HepG2 (cell line): ENCODE measurements around the gene LRIG1. TPM values are rescaled to one million over a fixed set of nuclear protein-coding genes. Genes with fewer than 3 reads are reported as not detected.

ENCODE experiments used
- ATAC-seq: fragments of 200-7000 bp; cut with Tn5 transposase; 3 replicates; pipeline ENCODE4 v1.9.1; 2020; ENCODE audit warnings: mild to moderate bottlenecking, moderate library complexity
- BruUV-seq: library from RNA; stranded (reverse); fragments of 400-500 nt; replicated peaks from 2 replicates; lab custom pipeline; 2021; lab: Mats Ljungman, UMichigan
- CTCF ChIA-PET: fragments of 300-600 bp; formaldehyde crosslinking; extraction: SDS; loops from one replicate; lab custom pipeline; 2021; ENCODE audit warnings: low total read pairs, inconsistent platforms, low intra/inter-chr PET ratio; lab: Yijun Ruan, JAX
- POLR2A ChIA-PET: fragments of 350-600 bp; sonication (Branson Sonifier 250); formaldehyde crosslinking; loops from one replicate; lab custom pipeline; 2020; ENCODE audit warnings: antibody characterized with exemption, inconsistent platforms; lab: Yijun Ruan, JAX
- DNase-seq: peaks from one replicate; pipeline ENCODE4 v3.0.0-alpha.2; 2015; ENCODE audit warnings: low spot score
- FAIRE-seq: peaks from 3 replicates; lab custom pipeline; 2011; peaks lifted over from hg19 to GRCh38; lab: Jason Lieb, UNC
- H2AFZ ChIP-seq: one replicate; pipeline ENCODE4 v1.6.1; 2011; ENCODE audit warnings: low read length, inconsistent platforms
- H3K27ac ChIP-seq: fragments of 300-600 bp; 3 replicates; pipeline ENCODE4 v1.8.0; 2011; ENCODE audit warnings: mixed run types, mild to moderate bottlenecking, mixed read lengths, low read length, inconsistent platforms; ENCODE audit not compliant: insufficient read depth; ENCODE audit errors: extremely low read length
- H3K27me3 ChIP-seq, 2 experiments: fragments of 200-600 bp in 1 of 2; 2 replicates in 1 of 2; 3 replicates in 1 of 2; pipeline versions ENCODE4 v1.6.0 to v1.8.0; 2011; ENCODE audit warnings: low read length in 2 of 2, mild to moderate bottlenecking in 2 of 2, moderate library complexity in 2 of 2, inconsistent platforms in 1 of 2; ENCODE audit not compliant: insufficient read depth in 2 of 2, control insufficient read depth in 1 of 2
- H3K36me3 ChIP-seq, 2 experiments: fragments of 200-600 bp in 1 of 2; replicated peaks in 1 of 2; 2 replicates in 1 of 2; 3 replicates in 1 of 2; pipeline versions ENCODE4 v1.5.1 to v1.8.0; 2011; ENCODE audit warnings: low read length in 2 of 2, inconsistent platforms in 1 of 2; ENCODE audit not compliant: insufficient read depth in 2 of 2, control insufficient read depth in 1 of 2
- H3K4me1 ChIP-seq: 2 replicates; pipeline ENCODE4 v1.5.1; 2012; ENCODE audit warnings: low read length, inconsistent platforms; ENCODE audit not compliant: insufficient read depth
- H3K4me2 ChIP-seq: 2 replicates; pipeline ENCODE4 v1.6.0; 2011; ENCODE audit warnings: low read depth, low read length, inconsistent platforms
- H3K4me3 ChIP-seq, 3 experiments: fragments of 200-600 bp in 1 of 3; sonication (generic), shearing (Covaris generic) in 1 of 3; replicated peaks in 1 of 3; 2 replicates each; pipeline ENCODE4 v1.5.1; 2011 to 2016; ENCODE audit warnings: low read length in 3 of 3, inconsistent platforms in 2 of 3, low read depth in 2 of 3, mild to moderate bottlenecking in 2 of 3, control low read depth in 1 of 3, mixed read lengths in 1 of 3; ENCODE audit not compliant: insufficient read depth in 1 of 3
- H3K79me2 ChIP-seq: one replicate; pipeline ENCODE4 v1.6.1; 2011; ENCODE audit warnings: low read length, inconsistent platforms; ENCODE audit not compliant: insufficient read depth
- H3K9ac ChIP-seq: 2 replicates; pipeline ENCODE4 v1.6.0; 2011; ENCODE audit warnings: mild to moderate bottlenecking, low read depth, low read length, inconsistent platforms; ENCODE audit not compliant: insufficient read depth
- H3K9me3 ChIP-seq: 2 replicates; pipeline ENCODE4 v1.5.1; 2012; ENCODE audit warnings: mild to moderate bottlenecking, low read length
- H4K20me1 ChIP-seq: 2 replicates; pipeline ENCODE4 v1.6.0; 2011; ENCODE audit warnings: inconsistent platforms, mild to moderate bottlenecking, low read length, moderate library complexity; ENCODE audit not compliant: insufficient read depth
- ELF4 ChIP-seq: sonication (generic); formaldehyde crosslinking; IDR thresholded peaks from 2 replicates; pipeline ENCODE4 v1.5.0; 2020; ENCODE audit warnings: missing genetic modification reagents, mild to moderate bottlenecking, moderate library complexity, borderline replicate concordance
- FOXA3 ChIP-seq: IDR thresholded peaks from 2 replicates; pipeline ENCODE4 v1.6.1; 2016; ENCODE audit warnings: missing genetic modification reagents, missing compliant biosample characterization
- HCFC1 ChIP-seq: fragments of 150-350 bp; IDR thresholded peaks from 2 replicates; pipeline ENCODE4 v1.6.1; 2014; ENCODE audit warnings: low read depth, low read length
- LCORL ChIP-seq, 2 experiments: fragments of 450-650 bp in 1 of 2; sonication (generic) in 1 of 2; formaldehyde crosslinking in 1 of 2; IDR thresholded peaks; 2 replicates each; pipeline versions ENCODE4 v1.5.0 to v1.6.1; 2017 to 2020; ENCODE audit warnings: antibody characterized with exemption in 1 of 2, missing genetic modification reagents in 1 of 2
- POGK ChIP-seq: sonication (generic); formaldehyde crosslinking; conservative IDR thresholded peaks from 2 replicates; pipeline ENCODE4 v1.8.0; 2022; ENCODE audit warnings: mild to moderate bottlenecking, moderate library complexity, missing genetic modification reagents
- RELA ChIP-seq: sonication (generic); formaldehyde crosslinking; IDR thresholded peaks from 2 replicates; pipeline ENCODE4 v1.4.0; 2020; ENCODE audit warnings: missing genetic modification reagents
- SMARCC2 ChIP-seq: fragments of 450-650 bp; IDR thresholded peaks from 2 replicates; pipeline ENCODE4 v1.6.1; 2017; ENCODE audit warnings: antibody characterized with exemption, mild to moderate bottlenecking
- TEF ChIP-seq: sonication (generic); formaldehyde crosslinking; IDR thresholded peaks from 2 replicates; pipeline ENCODE4 v1.5.0; 2020; ENCODE audit warnings: missing genetic modification reagents
- ZBTB46 ChIP-seq: sonication (generic); formaldehyde crosslinking; IDR thresholded peaks from 2 replicates; pipeline ENCODE4 v1.4.0; 2020; ENCODE audit warnings: mild to moderate bottlenecking, missing genetic modification reagents, borderline replicate concordance
- ZNF230 ChIP-seq: sonication (generic); formaldehyde crosslinking; IDR thresholded peaks from 2 replicates; pipeline ENCODE4 v1.4.0; 2020; ENCODE audit warnings: mild to moderate bottlenecking, missing genetic modification reagents
- ZNF251 ChIP-seq: sonication (generic); formaldehyde crosslinking; IDR thresholded peaks from 2 replicates; pipeline ENCODE4 v1.9.0; 2021; ENCODE audit warnings: mild to moderate bottlenecking, missing genetic modification reagents
- ZNF484 ChIP-seq: sonication (generic); formaldehyde crosslinking; IDR thresholded peaks from 2 replicates; pipeline ENCODE4 v1.5.1; 2020; ENCODE audit warnings: mild to moderate bottlenecking, low read depth, missing genetic modification reagents, borderline replicate concordance
- ZNF609 ChIP-seq: sonication (generic); formaldehyde crosslinking; IDR thresholded peaks from 2 replicates; pipeline ENCODE4 v1.4.0; 2020; ENCODE audit warnings: mild to moderate bottlenecking, missing genetic modification reagents, borderline replicate concordance
- ZNF678 ChIP-seq: sonication (generic); formaldehyde crosslinking; IDR thresholded peaks from 2 replicates; pipeline ENCODE4 v1.4.0; 2020; ENCODE audit warnings: mild to moderate bottlenecking, missing genetic modification reagents
- ZNF776 ChIP-seq: sonication (generic); formaldehyde crosslinking; IDR thresholded peaks from 2 replicates; pipeline ENCODE4 v1.4.0; 2020; ENCODE audit warnings: mild to moderate bottlenecking, missing genetic modification reagents
- in situ Hi-C: cut with HindIII; loops from 2 replicates; pipeline ENCODE4 v1.10.0; 2017; ENCODE audit warnings: low pct_unique_long_range_greater_than_20kb; ENCODE audit not compliant: extremely low pct_ligation_motif_present
- intact Hi-C: fragments of 100-400 bp; cut with micrococcal nuclease; formaldehyde crosslinking; loops from one replicate; pipeline ENCODE4 v1.10.0; 2022; ENCODE audit not compliant: unreplicated experiment
- polyA plus RNA-seq, 8 experiments: library from polyadenylated mRNA; depleted of rRNA in 3 of 8; stranded (reverse) in 7 of 8; unstranded in 1 of 8; fragments of >200 nt; fragmentation: Illumina TruSeq in 4 of 8; extraction: Trizol in 4 of 8; gene quantifications; 2 replicates each; pipeline versions ENCODE4 v1.2.1 to v1.2.3, GENCODE V29; 2011 to 2016; ENCODE audit warnings: low read depth in 4 of 8, missing spikeins in 1 of 8, mixed read lengths in 1 of 8; ENCODE audit not compliant: insufficient read depth in 1 of 8
- total RNA-seq, 5 experiments: library from RNA; depleted of rRNA; stranded (reverse); fragments of >200 nt; fragmentation: Illumina TruSeq; extraction: Trizol; gene quantifications; 2 replicates each; pipeline ENCODE4 v1.2.3, GENCODE V29; 2016; ENCODE audit warnings: low read depth in 1 of 5

LRIG1 gene
- total and polyA plus RNA-seq, 2 of the 13 experiments (the other 11 are each of a cell fraction or from before 2014, with no cell fraction given) = 17.8 to 24.8 TPM

- Histone ChIP-seq H3K79me2 (peaks cover 80% of the 10 kb centered on the region), H3K4me3 (no peak overlapping the region), H2AFZ (no peak overlapping the region), H4K20me1 (peaks cover 3% of the 10 kb centered on the region; the same call in 1 of the 2 replicates), H3K36me3 (no peaks in the 10 kb centered on the region), H3K4me1 (peaks cover 79% of the 10 kb centered on the region), H3K27me3 (peaks cover 0 to 4% of the 10 kb centered on the region in 2 experiments; a peak in 1 of 5 replicates), H3K27ac (peak overlapping the region; percentile 21), H3K4me2 (peak overlapping the region; percentile 85), H3K9ac (no peak overlapping the region), H3K9me3 (no peaks in the 10 kb centered on the region)
- POLR2A ChIA-PET = interaction anchor here (2.4 to 2.5 kb wide), 2 partner anchors 12 to 16 kb away, joined by 7 to 14 read pairs; no protein-coding TSS in a partner anchor
- in situ Hi-C loops (loop anchor here (5.0 kb wide), 1 partner anchor 89 kb away; no protein-coding TSS in a partner anchor), intact Hi-C loops (no loop called here)
- CTCF ChIA-PET = no interaction called here
- FAIRE-seq (no peak), ATAC-seq (no peak), DNase-seq (no peak)
- BruUV-seq = no TSS peak
- TF ChIP-seq ZNF678 (CRISPR knock-in tag) = no peak
- no peak for TF ChIP-seq ELF4 (CRISPR knock-in tag)
- TF ChIP-seq ZNF484 (CRISPR knock-in tag) = no peak
- TF ChIP-seq LCORL (IDR thresholded peaks at IDR 0.05) = no peak
- TF ChIP-seq LCORL (CRISPR knock-in tag; IDR thresholded peaks at IDR 0.05) = no peak
- TF ChIP-seq SMARCC2 = no peak
- no peak for TF ChIP-seq FOXA3 (CRISPR knock-in tag)
- no peak for TF ChIP-seq ZNF776 (CRISPR knock-in tag)
- TF ChIP-seq ZNF230 (CRISPR knock-in tag) = no peak
- TF ChIP-seq POGK = no peak
- no peak for TF ChIP-seq RELA (CRISPR knock-in tag)
- TF ChIP-seq ZBTB46 = no peak
- TF ChIP-seq TEF (CRISPR knock-in tag) = no peak
- TF ChIP-seq HCFC1 = no peak
- TF ChIP-seq ZNF251 (CRISPR knock-in tag) = no peak
- TF ChIP-seq ZNF609 (CRISPR knock-in tag) = no peak
Measured at GRCh38 chr3:66496746-66497145, 4.1 kb downstream of the LRIG1 start.
